Activated naive CD4-positive, alpha-beta T cell treated with anti-CD3 and anti-CD28 coated beads, Interleukin-2, amount 50 U/mL, for 24 hours (primary cell): ENCODE measurements around the gene SLC16A8.
"Not testable (repeated sequence)": the region's sequence is repeated elsewhere in the genome, so short reads cannot be mapped to it uniquely, and the experiment has no call there.

Source experiments
- H3K27ac Mint-ChIP-seq: one replicate; pipeline ENCODE4 v1.8.0; 2021; ENCODE audit warnings: mild to moderate bottlenecking, mixed read lengths
- H3K27me3 Mint-ChIP-seq: one replicate; pipeline ENCODE4 v1.8.0; 2021; ENCODE audit warnings: mixed read lengths
- H3K36me3 Mint-ChIP-seq: one replicate; pipeline ENCODE4 v1.8.0; 2021; ENCODE audit warnings: mixed read lengths
- H3K4me1 Mint-ChIP-seq: one replicate; pipeline ENCODE4 v1.8.0; 2021; ENCODE audit warnings: mixed read lengths
- H3K4me3 Mint-ChIP-seq: one replicate; pipeline ENCODE4 v1.8.0; 2021; ENCODE audit warnings: mild to moderate bottlenecking, mixed read lengths
- H3K9me3 Mint-ChIP-seq: one replicate; pipeline ENCODE4 v1.8.0; 2021; ENCODE audit warnings: mixed read lengths

The SLC16A8 gene

DNA sequence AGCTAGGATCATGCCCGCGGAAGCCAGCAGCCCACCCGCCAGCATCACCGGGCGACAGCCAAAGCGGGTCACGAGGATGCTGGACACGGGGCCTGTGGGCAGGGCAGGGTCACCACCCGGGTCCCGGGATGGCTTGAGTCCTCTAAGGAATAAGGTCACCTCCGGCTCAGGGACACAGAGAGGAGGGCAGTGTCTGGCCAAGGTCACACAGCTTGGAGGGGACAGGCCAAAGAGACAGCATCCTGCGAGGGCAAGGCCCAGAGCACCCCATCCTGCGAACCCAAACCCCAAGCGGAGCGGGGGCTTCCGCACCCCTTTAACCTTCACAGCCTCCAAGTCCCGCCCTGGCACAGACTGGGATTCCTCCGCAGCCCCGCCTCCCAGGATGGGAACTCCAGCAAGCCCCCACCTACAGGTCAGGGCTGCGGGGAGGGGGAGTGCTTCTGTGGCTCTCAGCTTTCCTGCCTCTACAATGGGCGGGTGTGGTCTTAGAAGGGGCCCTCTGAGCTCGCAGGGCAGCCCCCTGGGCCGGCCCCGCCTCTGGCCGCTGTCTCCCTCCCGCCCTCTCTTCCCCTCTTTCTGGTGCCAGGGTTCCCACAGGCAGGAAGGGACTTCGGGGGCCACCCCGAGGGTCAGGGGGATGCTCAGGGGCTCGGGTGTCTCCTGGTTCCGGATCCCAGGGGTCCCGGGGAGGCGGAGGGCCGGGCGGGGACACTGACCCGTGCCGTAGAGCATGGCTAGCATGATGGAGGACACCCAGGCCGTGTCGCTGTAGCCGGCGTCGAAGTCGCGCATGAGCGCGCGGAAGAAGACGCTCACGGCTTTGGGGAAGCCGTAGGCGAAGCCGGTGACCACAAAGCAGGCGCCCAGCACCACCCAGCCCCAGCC is 1.8 kb downstream of the SLC16A8 start:
- no peaks in the 10 kb centered on the region for H3K4me1 Mint-ChIP-seq
- peaks cover 10% of the 10 kb centered on the region for H3K27me3 Mint-ChIP-seq
- no peak overlapping the region for H3K4me3 Mint-ChIP-seq

DNA sequence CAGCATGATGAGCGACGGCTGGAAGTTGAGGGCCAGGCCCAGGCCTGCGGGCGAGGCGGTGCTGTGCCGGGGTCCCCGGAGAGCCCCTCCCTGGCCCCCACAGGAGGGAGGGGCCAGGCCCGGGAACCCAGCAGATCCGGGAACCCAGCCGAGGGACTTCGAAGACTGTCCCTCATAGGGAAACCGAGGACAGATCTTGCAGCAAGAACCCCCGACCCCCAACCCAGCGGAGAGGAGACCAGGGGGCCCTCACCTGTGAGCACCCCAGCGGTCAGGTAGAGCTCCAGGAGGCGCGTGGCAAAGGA is 2.4 kb downstream of the SLC16A8 start:
- H3K27me3 Mint-ChIP-seq: peaks cover 10% of the 10 kb centered on the region
- no peaks in the 10 kb centered on the region for H3K36me3 Mint-ChIP-seq
- H3K9me3 Mint-ChIP-seq: no peaks in the 10 kb centered on the region

More for the DNA sequence above, 1.8 kb downstream of the SLC16A8 start:
- no peak overlapping the region for H3K27ac Mint-ChIP-seq
- no peaks in the 10 kb centered on the region for H3K9me3 Mint-ChIP-seq
- no peaks in the 10 kb centered on the region for H3K36me3 Mint-ChIP-seq

DNA sequence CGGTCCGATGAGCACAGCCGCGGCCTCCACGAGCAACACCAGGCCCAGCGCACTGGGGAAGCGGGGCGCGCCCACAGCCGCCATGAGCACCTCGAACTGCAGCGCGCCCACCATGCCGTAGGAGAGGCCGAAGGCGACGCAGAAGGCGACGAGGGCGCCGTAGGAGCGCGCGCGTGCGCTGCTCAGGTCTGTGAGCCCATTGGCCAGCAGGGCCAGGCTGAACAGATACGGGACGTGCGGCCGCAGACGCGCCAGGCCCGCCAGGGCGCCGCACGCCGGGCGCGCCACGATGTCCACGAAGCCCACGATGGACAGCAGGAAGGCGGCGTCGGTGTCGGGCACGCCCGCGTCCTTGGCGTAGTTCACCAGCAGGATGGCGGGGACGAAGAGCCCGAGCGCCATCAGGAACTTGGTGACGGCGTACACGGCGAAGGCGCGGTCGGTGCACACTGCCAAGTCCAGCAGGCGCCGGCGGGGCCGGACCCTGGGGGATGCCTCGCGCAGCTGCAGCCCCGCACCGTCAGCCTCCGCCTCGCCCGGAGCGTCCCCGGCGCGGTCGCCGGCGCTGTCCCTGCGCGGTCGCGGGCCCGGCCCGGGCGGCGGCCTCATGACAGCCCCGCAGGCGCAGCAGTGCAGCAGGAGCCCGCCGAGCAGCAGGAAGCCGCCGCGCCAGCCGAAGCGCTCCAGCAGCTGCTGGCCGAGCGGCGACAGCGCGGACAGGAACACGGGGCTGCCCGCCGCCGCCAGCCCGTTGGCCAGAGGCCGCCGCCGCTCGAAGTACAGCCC is 2.9 kb downstream of the SLC16A8 start:
- Mint-ChIP-seq H3K9me3 (no peaks in the 10 kb centered on the region), H3K4me3 (no peak overlapping the region), H3K27me3 (peaks cover 10% of the 10 kb centered on the region), H3K36me3 (no peaks in the 10 kb centered on the region), H3K27ac (no peak overlapping the region), H3K4me1 (no peaks in the 10 kb centered on the region)

More for the DNA sequence above, 2.4 kb downstream of the SLC16A8 start:
- H3K4me1 Mint-ChIP-seq: no peaks in the 10 kb centered on the region
- no peak overlapping the region for H3K4me3 Mint-ChIP-seq
- H3K27ac Mint-ChIP-seq: no peak overlapping the region

DNA sequence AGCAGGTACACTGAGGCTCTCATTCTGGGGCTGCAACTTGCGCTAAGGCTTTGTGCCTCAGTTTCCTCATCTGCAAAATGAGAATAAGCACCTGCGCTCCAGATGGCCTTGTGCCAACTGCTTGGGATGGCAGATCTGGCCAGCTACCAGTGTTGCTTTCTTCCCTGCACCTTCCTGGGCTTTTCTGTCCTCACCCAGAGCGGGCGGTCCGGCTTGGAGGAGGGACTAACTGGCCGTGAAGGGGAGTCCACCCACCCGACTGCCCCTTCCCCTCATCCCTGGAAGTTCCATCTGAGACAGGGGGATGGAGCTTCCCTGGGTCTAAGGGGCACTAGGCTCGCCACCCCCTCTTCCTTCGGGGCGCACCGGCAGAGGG is 3.5 kb downstream of the SLC16A8 start:
- peaks cover 10% of the 10 kb centered on the region for H3K27me3 Mint-ChIP-seq
- no peak overlapping the region for H3K27ac Mint-ChIP-seq
- H3K9me3 Mint-ChIP-seq: no peaks in the 10 kb centered on the region
- H3K4me3 Mint-ChIP-seq: no peak overlapping the region
- H3K36me3 Mint-ChIP-seq: no peaks in the 10 kb centered on the region
- H3K4me1 Mint-ChIP-seq: no peaks in the 10 kb centered on the region

DNA sequence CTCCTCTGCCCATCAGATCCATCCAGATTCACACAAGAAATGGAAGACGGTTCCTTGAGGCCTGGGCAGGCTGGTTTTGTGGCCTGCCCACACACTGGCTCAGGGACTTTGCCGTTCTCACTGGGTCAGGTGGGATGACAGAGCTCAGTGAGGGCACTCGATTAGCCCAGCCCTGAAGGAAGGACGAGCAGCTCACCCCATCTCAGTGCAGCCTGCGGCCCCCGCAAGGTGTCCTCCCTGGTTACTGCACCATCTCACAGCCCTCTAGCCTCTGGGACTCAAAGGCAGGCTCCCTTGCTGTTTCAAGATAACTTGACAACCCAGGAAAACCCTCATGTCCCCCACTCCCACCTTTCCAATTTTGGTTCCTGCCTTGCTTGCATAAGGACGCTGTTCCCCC is 4.2 kb downstream of the SLC16A8 start:
- no peak overlapping the region for H3K4me3 Mint-ChIP-seq
- H3K9me3 Mint-ChIP-seq: no peaks in the 10 kb centered on the region
- H3K27me3 Mint-ChIP-seq: peaks cover 10% of the 10 kb centered on the region
- H3K36me3 Mint-ChIP-seq: no peaks in the 10 kb centered on the region
- H3K27ac Mint-ChIP-seq: no peak overlapping the region
- H3K4me1 Mint-ChIP-seq: no peaks in the 10 kb centered on the region

DNA sequence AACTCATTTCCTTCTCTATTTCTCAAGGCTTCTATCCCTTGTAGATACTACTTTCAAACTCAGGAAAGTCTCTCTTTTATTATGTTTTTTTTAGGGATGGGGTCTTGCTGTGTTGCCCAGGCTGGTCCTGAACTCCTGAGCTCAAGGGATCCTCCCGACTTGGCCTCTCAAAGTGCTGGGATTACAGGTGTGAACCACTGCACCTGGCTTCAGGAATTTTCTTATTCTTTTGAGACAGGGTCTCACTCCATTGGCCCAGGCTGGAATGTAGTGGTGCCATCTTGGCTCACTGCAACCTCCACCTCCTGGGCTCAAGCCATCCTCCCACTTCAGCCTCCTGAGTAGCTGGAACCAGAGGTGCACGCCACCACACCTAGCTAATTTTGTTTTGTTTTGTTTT is 4.8 kb downstream of the SLC16A8 start:
- H3K27me3 Mint-ChIP-seq: peaks cover 10% of the 10 kb centered on the region
- H3K9me3 Mint-ChIP-seq, H3K36me3 Mint-ChIP-seq, H3K27ac Mint-ChIP-seq, H3K4me3 Mint-ChIP-seq, H3K4me1 Mint-ChIP-seq: not testable (repeated sequence)

DNA sequence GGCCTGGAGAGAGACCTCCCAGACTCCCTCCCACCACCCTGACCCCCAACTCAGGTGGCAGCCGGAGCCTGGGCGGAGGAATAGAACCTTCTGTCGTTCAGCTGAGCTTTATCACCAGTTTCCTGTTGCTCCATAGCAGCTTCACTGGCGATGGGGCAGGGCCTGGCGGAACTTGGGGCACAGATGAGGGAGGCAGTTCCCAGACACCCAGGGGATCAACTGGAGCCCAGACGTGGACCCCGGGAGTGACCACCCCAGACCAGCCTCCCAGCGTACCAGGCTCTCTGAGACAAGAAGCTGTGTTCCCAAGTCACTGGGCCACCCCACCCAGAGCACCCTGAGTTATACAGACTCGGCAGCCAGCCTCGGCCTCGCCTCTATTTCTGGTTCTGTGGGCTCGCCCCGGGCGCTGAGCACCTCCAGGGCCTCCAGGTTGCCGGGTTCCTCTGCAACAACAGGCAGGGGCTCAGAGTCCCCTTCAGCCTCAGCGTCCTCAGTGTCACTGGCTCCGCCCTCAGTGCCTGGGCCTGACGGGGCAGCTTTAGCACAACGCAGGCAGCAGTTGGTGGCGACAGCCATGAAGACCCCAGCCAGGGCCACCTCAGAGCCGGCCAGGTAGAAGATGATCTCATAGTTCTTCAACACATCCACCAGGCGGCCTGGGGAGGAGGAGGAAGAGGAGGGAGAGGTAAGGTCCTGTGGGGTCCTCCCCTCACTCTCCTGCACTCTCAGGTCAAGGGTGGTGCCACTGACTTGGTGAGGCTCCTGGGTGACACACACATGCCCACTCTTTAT is 5.7 kb downstream of the SLC16A8 start:
- Mint-ChIP-seq H3K4me1 (no peaks in the 10 kb centered on the region), H3K9me3 (no peaks in the 10 kb centered on the region), H3K27me3 (peaks cover 8% of the 10 kb centered on the region), H3K36me3 (peaks cover 1% of the 10 kb centered on the region), H3K27ac (no peak overlapping the region), H3K4me3 (no peak overlapping the region)

DNA sequence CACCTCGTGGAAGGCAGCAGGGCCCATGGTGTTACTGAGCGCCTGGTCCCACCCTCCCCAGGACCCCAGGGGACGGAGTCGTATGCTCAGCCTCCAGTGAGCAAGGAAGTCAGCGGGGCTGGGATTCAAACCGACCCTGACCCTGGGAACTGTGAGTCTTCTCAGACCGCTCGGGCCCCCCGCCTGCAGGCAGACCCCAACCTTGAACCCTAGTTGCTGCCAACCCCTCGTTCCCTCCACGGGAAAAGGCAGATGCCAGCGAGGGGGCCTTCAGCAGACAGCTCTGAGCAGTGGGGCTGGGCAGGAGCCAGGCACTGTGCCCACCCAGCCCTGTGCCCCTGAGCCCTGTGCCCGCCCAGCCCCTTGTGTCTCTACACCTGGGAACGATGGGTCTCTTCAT is 6.4 kb downstream of the SLC16A8 start:
- no peak overlapping the region for H3K27ac Mint-ChIP-seq
- H3K4me1 Mint-ChIP-seq: no peaks in the 10 kb centered on the region
- peaks cover 7% of the 10 kb centered on the region for H3K27me3 Mint-ChIP-seq
- H3K4me3 Mint-ChIP-seq: no peak overlapping the region
- H3K36me3 Mint-ChIP-seq: peaks cover 4% of the 10 kb centered on the region
- no peaks in the 10 kb centered on the region for H3K9me3 Mint-ChIP-seq

DNA sequence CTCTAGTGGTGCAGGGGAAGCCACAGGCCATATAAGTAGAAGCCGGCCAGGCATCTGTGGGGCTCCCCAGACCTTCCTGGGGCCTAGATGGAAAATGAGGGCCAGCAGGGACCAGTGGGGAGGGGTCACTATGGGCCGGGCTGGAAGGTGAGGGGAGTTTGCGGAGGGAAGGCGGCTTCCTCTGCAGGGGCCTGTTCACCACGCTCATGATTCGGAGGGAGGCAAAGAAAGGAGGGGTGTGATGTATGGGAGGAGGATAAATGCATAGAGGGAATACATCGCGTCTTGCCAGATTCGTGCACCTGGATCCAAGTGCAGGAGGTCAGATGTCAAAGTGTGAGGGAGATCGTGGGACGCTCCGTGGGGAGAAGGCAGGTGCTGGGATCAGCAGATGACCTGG is 6.9 kb downstream of the SLC16A8 start:
- Mint-ChIP-seq H3K4me1 (no peaks in the 10 kb centered on the region), H3K36me3 (peaks cover 6% of the 10 kb centered on the region), H3K27me3 (peaks cover 7% of the 10 kb centered on the region), H3K4me3 (no peak overlapping the region), H3K9me3 (no peaks in the 10 kb centered on the region), H3K27ac (no peak overlapping the region)

DNA sequence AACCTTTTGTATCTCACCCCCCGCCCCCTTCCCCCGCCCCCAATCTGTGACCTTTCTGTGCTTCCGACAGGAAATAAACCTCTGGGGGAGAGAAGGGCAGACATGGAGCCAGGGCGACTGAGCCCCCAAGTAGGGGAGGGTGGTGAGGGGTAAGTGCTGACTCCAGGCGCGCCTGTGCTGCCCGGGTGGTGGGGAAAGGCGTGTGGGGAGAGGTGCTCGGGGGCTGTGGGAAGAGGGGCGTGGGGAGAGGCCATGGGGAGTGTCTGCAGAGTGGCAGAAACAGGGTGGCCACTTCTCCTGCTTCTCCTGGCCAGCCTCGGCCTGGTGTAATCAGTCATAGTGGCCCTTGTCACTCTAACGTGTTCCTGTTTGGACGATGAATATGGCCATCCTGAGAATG is 8.0 kb downstream of the SLC16A8 start:
- Mint-ChIP-seq H3K27ac (no peak overlapping the region), H3K27me3 (peaks cover 5% of the 10 kb centered on the region), H3K36me3 (peaks cover 7% of the 10 kb centered on the region), H3K4me1 (no peaks in the 10 kb centered on the region), H3K4me3 (no peak overlapping the region), H3K9me3 (no peaks in the 10 kb centered on the region)

DNA sequence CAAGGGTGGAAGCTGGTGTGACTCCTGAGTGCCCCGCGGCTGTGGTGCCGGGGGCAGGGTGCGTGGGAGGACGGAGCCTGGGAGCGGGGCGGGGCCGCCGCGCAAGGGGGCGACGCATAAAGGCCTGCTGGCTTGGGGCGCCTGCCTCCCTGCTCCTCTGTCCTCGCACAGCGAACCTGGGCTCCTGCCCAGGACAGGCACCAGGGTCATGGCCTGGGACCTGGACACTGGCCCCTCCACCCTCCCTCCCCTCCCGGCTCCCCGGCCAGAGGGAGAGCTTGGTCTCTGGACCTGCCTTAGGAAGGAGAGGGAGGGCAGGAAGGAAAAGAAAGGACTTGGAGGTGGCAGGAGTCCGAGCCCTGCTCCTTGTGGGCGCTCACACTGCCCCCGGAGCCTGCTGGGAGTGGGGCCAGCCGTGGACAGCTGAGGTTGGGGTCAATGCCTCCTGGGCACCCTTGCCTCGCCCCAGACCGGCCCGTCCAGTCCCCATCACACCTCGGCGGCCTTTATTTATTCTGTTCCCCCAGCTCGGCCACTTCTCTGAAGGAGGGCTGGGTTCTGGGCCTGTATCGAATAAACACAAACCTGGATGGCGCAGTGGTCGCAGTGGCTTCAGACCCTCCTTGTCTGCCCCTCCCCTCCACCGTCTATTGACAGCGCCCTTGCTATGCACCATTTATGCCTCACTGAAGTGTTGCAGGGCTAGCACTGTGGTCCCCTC is 8.7 kb downstream of the SLC16A8 start:
- H3K9me3 Mint-ChIP-seq: no peaks in the 10 kb centered on the region
- H3K27me3 Mint-ChIP-seq: peaks cover 5% of the 10 kb centered on the region
- no peaks in the 10 kb centered on the region for H3K4me1 Mint-ChIP-seq
- H3K27ac Mint-ChIP-seq: no peak overlapping the region
- peaks cover 9% of the 10 kb centered on the region for H3K36me3 Mint-ChIP-seq
- no peak overlapping the region for H3K4me3 Mint-ChIP-seq

DNA sequence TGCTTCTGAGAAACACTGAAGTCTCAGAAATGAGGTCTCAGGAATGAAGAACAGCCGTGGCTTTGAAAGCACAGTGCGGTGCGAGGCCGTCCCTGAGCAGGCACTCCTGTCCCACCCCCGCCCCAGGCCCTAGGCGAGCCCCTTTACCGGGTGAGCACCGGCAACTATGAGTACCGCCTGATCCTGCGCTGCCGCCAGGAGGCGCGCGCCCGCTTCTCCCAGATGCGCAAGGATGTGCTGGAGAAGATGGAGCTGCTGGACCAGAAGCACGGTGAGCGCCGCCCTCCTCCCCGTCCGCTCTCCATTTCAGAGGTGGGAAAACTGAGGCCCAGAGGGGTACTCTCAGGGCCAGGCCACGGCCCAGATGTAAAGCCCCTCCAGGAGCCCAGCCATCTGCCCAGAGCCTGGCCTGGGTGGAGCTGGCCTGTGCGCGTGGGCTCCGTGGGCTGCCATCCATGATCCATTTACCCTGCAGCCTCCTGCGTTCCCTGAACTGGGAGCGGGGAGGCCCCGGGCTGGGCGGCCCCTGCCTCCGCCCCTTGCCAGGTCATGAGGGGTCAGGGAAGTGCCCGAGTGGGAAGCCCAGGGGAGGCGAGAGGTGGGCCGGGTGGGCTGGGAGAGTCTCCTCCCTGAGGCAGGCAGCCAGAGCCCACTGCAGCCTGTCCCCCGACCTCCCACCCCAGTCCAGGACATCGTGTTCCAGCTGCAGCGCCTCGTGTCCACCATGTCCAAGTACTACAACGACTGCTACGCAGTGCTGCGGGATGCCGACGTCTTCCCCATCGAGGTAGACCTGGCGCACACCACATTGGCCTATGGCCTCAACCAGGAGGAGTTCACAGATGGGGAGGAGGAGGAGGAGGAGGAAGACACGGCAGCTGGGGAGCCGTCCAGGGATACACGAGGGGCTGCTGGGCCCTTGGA is 9.5 kb downstream of the SLC16A8 start:
- Mint-ChIP-seq H3K4me3 (no peak overlapping the region), H3K27me3 (peaks cover under 1% of the 10 kb centered on the region), H3K4me1 (no peaks in the 10 kb centered on the region), H3K36me3 (peaks cover 12% of the 10 kb centered on the region), H3K9me3 (no peaks in the 10 kb centered on the region), H3K27ac (no peak overlapping the region)

DNA sequence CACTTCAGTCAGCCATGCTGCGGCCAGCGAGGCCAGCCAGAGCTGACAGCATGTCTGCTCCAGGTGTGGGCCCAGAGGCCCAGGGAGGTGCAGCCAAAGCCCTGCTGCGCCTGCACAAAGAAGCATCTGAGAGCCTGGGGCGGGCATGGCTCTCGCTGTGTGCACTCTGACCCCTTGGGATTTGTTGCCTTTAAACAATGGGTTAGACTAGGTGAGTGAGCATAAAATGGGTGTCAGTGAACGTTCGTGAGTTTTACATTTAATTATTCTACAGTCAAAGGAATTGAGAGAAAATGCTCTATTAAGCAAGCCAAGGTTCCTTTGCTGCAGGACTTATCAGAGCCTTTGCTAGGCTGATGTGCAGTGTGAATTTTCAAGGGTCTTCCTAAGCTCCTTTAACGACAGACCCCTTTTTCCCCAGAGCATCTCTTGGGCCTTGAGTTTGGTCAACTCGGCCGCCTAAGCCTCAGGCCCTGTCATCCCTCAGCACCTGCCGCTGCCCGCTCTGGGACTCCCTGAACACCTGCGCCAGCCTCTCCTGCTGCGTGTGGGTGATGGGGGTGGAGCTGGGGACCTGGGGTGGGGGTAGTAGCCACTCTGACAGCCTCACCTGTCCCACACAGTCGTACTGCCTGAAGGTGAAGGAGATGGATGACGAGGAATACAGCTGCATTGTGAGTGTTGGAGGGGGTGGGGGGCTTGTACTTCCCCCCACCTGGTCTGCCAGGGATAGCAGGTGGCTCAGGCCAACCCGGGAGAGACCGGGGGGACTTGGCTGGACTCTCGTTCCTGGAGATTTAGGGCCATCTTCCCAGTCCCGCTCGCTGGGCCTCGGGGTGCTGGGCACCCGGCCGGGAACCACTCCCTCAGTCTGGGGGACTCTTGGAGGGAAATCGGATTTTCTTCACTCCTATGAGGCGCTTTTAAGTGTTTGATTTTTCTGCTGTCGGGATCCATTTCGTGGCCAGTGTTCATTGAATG is 10.5 kb downstream of the SLC16A8 start:
- no peaks in the 10 kb centered on the region for H3K4me1 Mint-ChIP-seq
- no peak overlapping the region for H3K4me3 Mint-ChIP-seq
- H3K27ac Mint-ChIP-seq: peak overlapping the region; percentile 51
- H3K36me3 Mint-ChIP-seq: peaks cover 12% of the 10 kb centered on the region
- H3K27me3 Mint-ChIP-seq: no peaks in the 10 kb centered on the region
- no peaks in the 10 kb centered on the region for H3K9me3 Mint-ChIP-seq
